AG04450 (cell line): Measurements from ENCODE around the gene CLMP. TPM values are rescaled to one million over a fixed set of nuclear protein-coding genes. Genes with fewer than 3 reads are reported as not detected.

Experiments used
- CTCF ChIA-PET: fragments of 300-600, 350-600 bp; formaldehyde crosslinking; extraction: SDS; loops from one replicate; lab custom pipeline; 2022; ENCODE audit warnings: antibody characterized with exemption, inconsistent platforms; lab: Charles Lee
- POLR2A ChIA-PET: fragments of 350-600 bp; formaldehyde crosslinking; extraction: SDS; loops from one replicate; lab custom pipeline; 2021; ENCODE audit warnings: antibody characterized with exemption, inconsistent platforms; lab: Yijun Ruan, JAX
- DNase-seq: peaks from one replicate; pipeline ENCODE4 v3.0.0-alpha.2; 2011; ENCODE audit warnings: low read depth, low spot score
- H3K27ac ChIP-seq: one replicate; pipeline ENCODE4 v1.5.1; 2012; ENCODE audit warnings: low read depth, low read length, control low read depth
- H3K27me3 ChIP-seq: one replicate; pipeline ENCODE4 v1.6.0; 2012; ENCODE audit warnings: low read length; ENCODE audit not compliant: control insufficient read depth, insufficient read depth
- H3K4me3 ChIP-seq: 2 replicates; pipeline ENCODE4 v1.5.1; 2011; ENCODE audit warnings: mild to moderate bottlenecking, low read depth, low read length, control low read depth
- H3K9me3 ChIP-seq: 2 replicates; pipeline ENCODE4 v1.5.1; 2012; ENCODE audit warnings: low read length; ENCODE audit not compliant: control insufficient read depth, insufficient read depth
- CTCF ChIP-seq: IDR thresholded peaks from 2 replicates; pipeline ENCODE4 v1.5.1; 2011; ENCODE audit warnings: low read depth, low read length, control low read depth, inconsistent platforms
- polyA plus RNA-seq: library from polyadenylated mRNA; depleted of rRNA; stranded (reverse); fragments of >200 nt; gene quantifications from 2 replicates; pipeline ENCODE4 v1.2.3, GENCODE V29; 2011

CLMP gene
- polyA plus RNA-seq, 1 experiment = 288 TPM

- no peaks in the 10 kb centered on the region for H3K9me3 ChIP-seq
- H3K4me3 ChIP-seq = no peak overlapping the region
- H3K27me3 ChIP-seq = peaks cover 1% of the 10 kb centered on the region
- ChIA-PET POLR2A (interaction anchor here (1.0 to 2.4 kb wide), 2 partner anchors 9 to 196 kb away, joined by 3 to 21 read pairs; partner anchors contain the start of gene HSPA8), CTCF (interaction anchor here (0.6 to 6.7 kb wide), 17 partner anchors 8 to 524 kb away, joined by 3 to 64 read pairs (median 8); no protein-coding TSS in a partner anchor)
- TF ChIP-seq CTCF = no peak
- H3K27ac ChIP-seq = no peak overlapping the region
- DNase-seq = no peak
Observed at GRCh38 chr11:123052901-123053721, 141.9 kb downstream of the CLMP start.

- DNase-seq = no peak
- Histone ChIP-seq H3K27me3 (peaks cover 10% of the 10 kb centered on the region), H3K4me3 (no peak overlapping the region), H3K9me3 (no peaks in the 10 kb centered on the region), H3K27ac (no peak overlapping the region)
- POLR2A ChIA-PET = no interaction called here
- CTCF ChIA-PET = interaction anchor here (0.6 to 6.7 kb wide), 2 partner anchors 32 to 188 kb away, joined by 5 to 64 read pairs; no protein-coding TSS in a partner anchor
- TF ChIP-seq CTCF = no peak
Observed at GRCh38 chr11:123051634-123052033, 143.4 kb downstream of the CLMP start.

GRCh38 chr11:123051146-123051545, 143.9 kb downstream of the CLMP start:
- ChIA-PET POLR2A (no interaction called here), CTCF (no interaction called here)
- Histone ChIP-seq H3K4me3 (no peak overlapping the region), H3K9me3 (no peaks in the 10 kb centered on the region), H3K27me3 (peaks cover 10% of the 10 kb centered on the region), H3K27ac (no peak overlapping the region)
- TF ChIP-seq CTCF = no peak
- no peak for DNase-seq

- POLR2A ChIA-PET = no interaction called here
- no peak for DNase-seq
- Histone ChIP-seq H3K4me3 (no peak overlapping the region), H3K27ac (no peak overlapping the region), H3K27me3 (peaks cover 10% of the 10 kb centered on the region), H3K9me3 (no peaks in the 10 kb centered on the region)
- TF ChIP-seq CTCF = no peak
- CTCF ChIA-PET = interaction anchor here (1.5 to 2.5 kb wide), 3 partner anchors 15 to 213 kb away, joined by 5 to 9 read pairs (median 7); no protein-coding TSS in a partner anchor
Observed at GRCh38 chr11:123047947-123048293, 147.1 kb downstream of the CLMP start.
